Naive thymus-derived CD4-positive, alpha-beta T cell (primary cell): ENCODE measurements around the gene VAV3. TPM values are rescaled to one million over a fixed set of nuclear protein-coding genes. Genes with fewer than 3 reads are reported as not detected.

Experiments
- ATAC-seq: fragments of 150-1000 bp; cut with Tn5 transposase; 2 replicates; pipeline ENCODE4 v1.10.0; 2021; ENCODE audit warnings: mild to moderate bottlenecking, moderate library complexity
- CTCF ChIA-PET: fragments of 350-600 bp; sonication (Branson Sonifier 250); formaldehyde crosslinking; loops from one replicate; lab custom pipeline; 2021; ENCODE audit warnings: antibody characterized with exemption; lab: Charles Lee
- POLR2A ChIA-PET: fragments of 350-600 bp; sonication (Branson Sonifier 250); formaldehyde crosslinking; loops from one replicate; lab custom pipeline; 2021; ENCODE audit warnings: antibody characterized with exemption, inconsistent platforms; lab: Charles Lee
- DNase-seq, 9 donors: peaks; one replicate each; pipeline versions ENCODE4 v3.0.0 to v3.0.0-alpha.2; 2020 to 2022; ENCODE audit warnings: mixed read lengths in 1 of 9
- H3K27ac ChIP-seq: one replicate; pipeline ENCODE4 v1.7.0; 2013; ENCODE audit warnings: mild to moderate bottlenecking, low read depth, low read length, moderate library complexity
- H3K27me3 ChIP-seq, 2 donors: one replicate each; pipeline ENCODE4 v1.7.0; 2013; ENCODE audit warnings: low read length in 2 of 2, mild to moderate bottlenecking in 2 of 2, moderate library complexity in 2 of 2; ENCODE audit not compliant: control insufficient read depth in 2 of 2, insufficient read depth in 2 of 2
- H3K36me3 ChIP-seq, 3 experiments: 1 replicate in 2 of 3; 2 replicates in 1 of 3; pipeline ENCODE4 v1.7.0; 2013; ENCODE audit warnings: low read length in 3 of 3, mild to moderate bottlenecking in 3 of 3, moderate library complexity in 1 of 3; ENCODE audit not compliant: insufficient read depth in 3 of 3, control insufficient read depth in 2 of 3
- H3K4me1 ChIP-seq, 2 donors: one replicate each; pipeline ENCODE4 v1.7.0; 2013; ENCODE audit warnings: low read length in 2 of 2, mild to moderate bottlenecking in 2 of 2, moderate library complexity in 1 of 2; ENCODE audit not compliant: control insufficient read depth in 2 of 2, insufficient read depth in 2 of 2
- H3K4me3 ChIP-seq: 2 replicates; pipeline ENCODE4 v1.7.0; 2013; ENCODE audit warnings: mild to moderate bottlenecking, low read length
- H3K9me3 ChIP-seq, 3 experiments: 1 replicate in 2 of 3; 2 replicates in 1 of 3; pipeline ENCODE4 v1.7.0; 2013; ENCODE audit warnings: low read length in 3 of 3; ENCODE audit not compliant: control insufficient read depth in 2 of 3
- H3K27ac Mint-ChIP-seq, 9 donors: one replicate each; pipeline ENCODE4 v1.8.0; 2020 to 2022; ENCODE audit warnings: mixed read lengths in 9 of 9, mild to moderate bottlenecking in 8 of 9, moderate library complexity in 5 of 9, inconsistent platforms in 2 of 9
- H3K27me3 Mint-ChIP-seq, 5 donors: one replicate each; pipeline ENCODE4 v1.8.0; 2021 to 2022; ENCODE audit warnings: mixed read lengths in 5 of 5, mild to moderate bottlenecking in 1 of 5
- H3K36me3 Mint-ChIP-seq, 5 donors: one replicate each; pipeline ENCODE4 v1.8.0; 2020 to 2022; ENCODE audit warnings: mixed read lengths in 5 of 5, mild to moderate bottlenecking in 3 of 5, inconsistent platforms in 1 of 5
- H3K4me1 Mint-ChIP-seq, 7 donors: one replicate each; pipeline ENCODE4 v1.8.0; 2020 to 2022; ENCODE audit warnings: mixed read lengths in 7 of 7, mild to moderate bottlenecking in 3 of 7, inconsistent platforms in 1 of 7
- H3K4me3 Mint-ChIP-seq, 10 donors: one replicate each; pipeline ENCODE4 v1.8.0; 2020 to 2022; ENCODE audit warnings: mild to moderate bottlenecking in 10 of 10, mixed read lengths in 10 of 10, moderate library complexity in 6 of 10, inconsistent platforms in 2 of 10
- H3K9me3 Mint-ChIP-seq, 11 donors: one replicate each; pipeline ENCODE4 v1.8.0; 2020 to 2022; ENCODE audit warnings: mixed read lengths in 11 of 11, mild to moderate bottlenecking in 4 of 11, inconsistent platforms in 1 of 11, moderate library complexity in 1 of 11
- intact Hi-C, 2 donors: fragments of 100-400 bp; cut with micrococcal nuclease; formaldehyde crosslinking; loops; one replicate each; pipeline ENCODE4 v1.15.1; 2023
- polyA plus RNA-seq, 2 donors: library from polyadenylated mRNA; unstranded; fragments of 300-500 nt; fragmentation: Illumina TruSeq; gene quantifications; one replicate each; pipeline ENCODE4 v1.2.3, GENCODE V29; 2021
- total RNA-seq, 6 experiments: library from RNA in 5 of 6; stranded (reverse) in 5 of 6; gene quantifications; 1 replicate in 5 of 6; 2 replicates in 1 of 6; pipeline ENCODE4 v1.2.3 and lab custom pipeline; 2021 to 2026

The VAV3 gene
- total and polyA plus RNA-seq, 7 experiments from 2014 or later: 1.3 to 23.2 (median 2.7) TPM

- POLR2A ChIA-PET: interaction anchor here (0.7 to 1.0 kb wide), 2 partner anchors 32 to 348 kb away, joined by 3 to 8 read pairs; no protein-coding TSS in a partner anchor
- H3K27ac Mint-ChIP-seq: peak overlapping the region in 1 of 9 donors; percentile 37
- no peak for DNase-seq
Measured at GRCh38 chr1:107871687-107872395, 93.1 kb downstream of the VAV3 start.

GRCh38 chr1:107871259-107871658 lies 93.7 kb downstream of the VAV3 start:
- Mint-ChIP-seq H3K27ac (peak overlapping the region in 1 of 9 donors; percentile 37), H3K4me3 (peak overlapping the region in 1 of 10 donors; percentile 9), H3K4me1 (peaks cover 4 to 48% (median 10%) of the 10 kb centered on the region in 7 donors), H3K9me3 (peaks cover 0 to 24% (median 6%) of the 10 kb centered on the region in 11 donors), H3K36me3 (peaks cover 4 to 14% (median 11%) of the 10 kb centered on the region in 5 donors), H3K27me3 (no peaks in the 10 kb centered on the region)
- ChIA-PET CTCF (interaction anchor here (0.7 kb wide), 1 partner anchor 244 kb away, joined by 4 read pairs; no protein-coding TSS in a partner anchor), POLR2A (interaction anchor here (0.7 kb wide), 1 partner anchor 349 kb away, joined by 8 read pairs; no protein-coding TSS in a partner anchor)
- H3K27ac ChIP-seq: no peak overlapping the region
- DNase-seq (no peak), ATAC-seq (peak; percentile 40)
- intact Hi-C loops: no loop called here
- H3K36me3 ChIP-seq: no peaks in the 10 kb centered on the region
- no peak overlapping the region for H3K4me3 ChIP-seq
- no peaks in the 10 kb centered on the region for H3K9me3 ChIP-seq
- peaks cover 0 to 8% of the 10 kb centered on the region in 2 donors for H3K4me1 ChIP-seq
- no peaks in the 10 kb centered on the region for H3K27me3 ChIP-seq

More at GRCh38 chr1:107871687-107872395, 93.1 kb downstream of the VAV3 start:
- H3K27me3 ChIP-seq: no peaks in the 10 kb centered on the region
- CTCF ChIA-PET: interaction anchor here (0.7 kb wide), 1 partner anchor 244 kb away, joined by 4 read pairs; no protein-coding TSS in a partner anchor
- no peaks in the 10 kb centered on the region for H3K27me3 Mint-ChIP-seq
- ATAC-seq: no peak
- peaks cover 0 to 26% (median 8%) of the 10 kb centered on the region in 11 donors for H3K9me3 Mint-ChIP-seq
- no peak overlapping the region for H3K27ac ChIP-seq
- H3K4me3 Mint-ChIP-seq: peak overlapping the region in 1 of 10 donors; percentile 9
- intact Hi-C loops: no loop called here
- no peaks in the 10 kb centered on the region for H3K9me3 ChIP-seq
- H3K36me3 Mint-ChIP-seq: peaks cover 5 to 16% (median 12%) of the 10 kb centered on the region in 5 donors
- peaks cover 4 to 49% (median 10%) of the 10 kb centered on the region in 7 donors for H3K4me1 Mint-ChIP-seq
- no peak overlapping the region for H3K4me3 ChIP-seq
- H3K36me3 ChIP-seq: no peaks in the 10 kb centered on the region
- H3K4me1 ChIP-seq: peaks cover 0 to 8% of the 10 kb centered on the region in 2 donors

GRCh38 chr1:107870696-107871095 lies 94.3 kb downstream of the VAV3 start:
- Mint-ChIP-seq H3K9me3 (peaks cover 0 to 18% (median 1%) of the 10 kb centered on the region in 11 donors), H3K27ac (no peak overlapping the region), H3K4me3 (no peak overlapping the region), H3K27me3 (no peaks in the 10 kb centered on the region), H3K4me1 (peaks cover 5 to 43% (median 13%) of the 10 kb centered on the region in 7 donors), H3K36me3 (peaks cover 0 to 9% (median 5%) of the 10 kb centered on the region in 5 donors)
- Histone ChIP-seq H3K9me3 (no peaks in the 10 kb centered on the region), H3K27me3 (no peaks in the 10 kb centered on the region), H3K4me3 (no peak overlapping the region), H3K4me1 (peaks cover 0 to 11% of the 10 kb centered on the region in 2 donors), H3K36me3 (no peaks in the 10 kb centered on the region), H3K27ac (no peak overlapping the region)
- POLR2A ChIA-PET: no interaction called here
- intact Hi-C loops: no loop called here
- ATAC-seq (no peak), DNase-seq (no peak)
- CTCF ChIA-PET: no interaction called here

- Mint-ChIP-seq H3K27me3 (no peaks in the 10 kb centered on the region), H3K36me3 (peaks cover 0 to 8% (median 5%) of the 10 kb centered on the region in 5 donors), H3K4me1 (peaks cover 14 to 36% (median 19%) of the 10 kb centered on the region in 7 donors), H3K4me3 (no peak overlapping the region), H3K9me3 (peaks cover 0 to 17% (median 6%) of the 10 kb centered on the region in 11 donors), H3K27ac (no peak overlapping the region)
- Histone ChIP-seq H3K4me1 (peaks cover 0 to 22% of the 10 kb centered on the region in 2 donors), H3K27me3 (no peaks in the 10 kb centered on the region), H3K27ac (no peak overlapping the region), H3K36me3 (no peaks in the 10 kb centered on the region), H3K9me3 (no peaks in the 10 kb centered on the region), H3K4me3 (no peak overlapping the region)
- CTCF ChIA-PET: no interaction called here
- ATAC-seq (no peak), DNase-seq (no peak)
- intact Hi-C loops: no loop called here
- POLR2A ChIA-PET: no interaction called here
Measured at GRCh38 chr1:107867897-107868296, 97.1 kb downstream of the VAV3 start.

GRCh38 chr1:107867422-107867821 lies 97.6 kb downstream of the VAV3 start:
- CTCF ChIA-PET: no interaction called here
- Mint-ChIP-seq H3K27ac (no peak overlapping the region), H3K9me3 (peaks cover 0 to 17% (median 6%) of the 10 kb centered on the region in 11 donors), H3K27me3 (no peaks in the 10 kb centered on the region), H3K4me3 (no peak overlapping the region), H3K4me1 (peaks cover 14 to 38% (median 19%) of the 10 kb centered on the region in 7 donors), H3K36me3 (peaks cover 0 to 9% (median 5%) of the 10 kb centered on the region in 5 donors)
- no peak overlapping the region for H3K4me3 ChIP-seq
- H3K27me3 ChIP-seq: no peaks in the 10 kb centered on the region
- ATAC-seq (no peak), DNase-seq (no peak)
- intact Hi-C loops: no loop called here
- peaks cover 0 to 22% of the 10 kb centered on the region in 2 donors for H3K4me1 ChIP-seq
- no peaks in the 10 kb centered on the region for H3K36me3 ChIP-seq
- H3K9me3 ChIP-seq: peaks cover 0 to 2% (median 0%) of the 10 kb centered on the region in 3 experiments
- H3K27ac ChIP-seq: no peak overlapping the region
- POLR2A ChIA-PET: no interaction called here

- Mint-ChIP-seq H3K36me3 (peaks cover 0 to 13% (median 5%) of the 10 kb centered on the region in 5 donors), H3K4me3 (no peak overlapping the region), H3K4me1 (peaks cover 15 to 40% (median 21%) of the 10 kb centered on the region in 7 donors), H3K27me3 (no peaks in the 10 kb centered on the region), H3K27ac (no peak overlapping the region), H3K9me3 (peaks cover 2 to 17% (median 8%) of the 10 kb centered on the region in 11 donors)
- ATAC-seq (no peak), DNase-seq (no peak)
- CTCF ChIA-PET: no interaction called here
- peaks cover 0 to 22% of the 10 kb centered on the region in 2 donors for H3K4me1 ChIP-seq
- no peaks in the 10 kb centered on the region for H3K36me3 ChIP-seq
- POLR2A ChIA-PET: no interaction called here
- peaks cover 0 to 7% (median 0%) of the 10 kb centered on the region in 3 experiments for H3K9me3 ChIP-seq
- no peak overlapping the region for H3K27ac ChIP-seq
- H3K4me3 ChIP-seq: no peak overlapping the region
- intact Hi-C loops: no loop called here
- H3K27me3 ChIP-seq: no peaks in the 10 kb centered on the region
Measured at GRCh38 chr1:107866870-107867269, 98.1 kb downstream of the VAV3 start.
